ENCODE data around the gene LHX4.

GRCh38 chr1:180301135-180301742 is 71.2 kb downstream of the LHX4 start:
- no peak for TF ChIP-seq CTCF (IDR thresholded peaks at IDR 0.05)
- TF ChIP-seq POLR2AphosphoS5 (IDR thresholded peaks at IDR 0.05): no peak
- TF ChIP-seq POLR2A (IDR thresholded peaks at IDR 0.05): no peak
- no peak for TF ChIP-seq EP300 (IDR thresholded peaks at IDR 0.05)

All from suprapubic skin (tissue), 4 donors.